Spleen (tissue), 7 donors: Measurements from ENCODE around the gene PTGER4.

Source experiments
- CTCF ChIP-seq, 11 experiments: fragments of 200-600 bp in 7 of 11; fragments of 450-650 bp in 4 of 11; sonication (generic) in 4 of 11; IDR thresholded peaks in 8 of 11; conservative IDR thresholded peaks in 3 of 11; 1 replicate in 7 of 11; 2 replicates in 4 of 11; pipeline versions ENCODE4 v1.4.0 to v1.8.0; 2016 to 2021; ENCODE audit warnings: antibody characterized with exemption in 11 of 11, inconsistent platforms in 4 of 11, mild to moderate bottlenecking in 1 of 11
- POLR2A ChIP-seq, 3 donors: fragments of 450-650 bp; IDR thresholded peaks; one replicate each; pipeline ENCODE4 v1.5.1; 2017; ENCODE audit warnings: antibody characterized with exemption in 3 of 3, mild to moderate bottlenecking in 1 of 3
- donor health status: DM: no; HTN: no; CAD: no; lungs with moderate emphysema.
- donor health status: DM: no; HTN: no; CAD: no.
- donor health status: DM: no; HTN: no; CAD: no.

DNA sequence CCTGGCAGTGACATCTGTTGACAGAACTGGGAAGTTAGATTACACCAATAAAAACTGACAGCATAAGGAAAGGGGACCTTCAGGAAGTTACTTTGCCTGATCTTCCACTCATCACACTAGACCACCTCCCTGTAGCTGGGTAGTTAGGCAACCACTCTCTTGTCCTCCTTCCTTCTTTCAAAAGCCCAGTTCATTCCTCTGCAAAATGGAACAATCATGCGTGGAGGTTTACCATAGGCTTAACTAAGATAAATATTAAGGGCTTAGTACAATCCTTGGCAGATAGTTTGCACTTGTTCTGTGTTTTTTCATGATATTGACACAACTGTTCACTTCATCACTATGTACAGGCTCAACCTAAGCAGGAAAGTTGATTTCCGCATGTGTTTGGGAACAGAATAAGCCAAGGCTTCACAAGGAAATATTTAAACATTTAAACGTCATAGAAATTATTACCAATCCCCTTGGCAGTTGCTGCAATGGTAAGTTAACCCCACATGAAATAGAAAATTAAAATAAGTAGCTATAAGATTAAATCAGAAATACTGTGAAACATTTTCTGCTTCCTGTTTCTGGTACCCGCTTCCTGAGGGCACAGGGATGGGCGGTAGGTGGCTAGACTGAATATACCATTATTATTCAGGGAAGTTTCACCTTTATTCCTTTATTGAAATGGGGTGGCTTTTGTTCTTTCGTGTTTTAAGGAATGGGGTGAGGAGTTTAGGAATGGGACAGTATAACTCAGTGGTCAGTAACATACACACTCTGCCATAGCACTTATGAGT, 9.9 kb upstream of the PTGER4 start:
- TF ChIP-seq POLR2A (IDR thresholded peaks at IDR 0.05) (no peak), CTCF (IDR thresholded peaks at IDR 0.05 in 8 of 11, conservative IDR thresholded peaks at IDR 0.05 in 3 of 11) (no peak)
